HEK293 (cell line): Measurements from ENCODE around the gene SPAG8.

Source experiments
- CTCF ChIA-PET: fragments of 350-600 bp; formaldehyde crosslinking; extraction: SDS; loops from one replicate; lab custom pipeline; 2021; ENCODE audit warnings: antibody characterized with exemption; lab: Yijun Ruan, JAX
- POLR2A ChIA-PET: fragments of 300-600 bp; formaldehyde crosslinking; extraction: SDS; loops from one replicate; lab custom pipeline; 2020; ENCODE audit warnings: antibody characterized with exemption, inconsistent platforms; lab: Yijun Ruan, JAX
- H3K27ac ChIP-seq: fragments of 200-500 bp; sonication (Bioruptor generic); 2 replicates; pipeline ENCODE4 v1.5.1; 2014; ENCODE audit warnings: low read depth, low read length, control low read depth, inconsistent platforms; ENCODE audit errors: extremely low read depth
- H3K36me3 ChIP-seq, 2 experiments: fragments of 200-500 bp in 1 of 2; sonication (Bioruptor generic) in 1 of 2; 1 replicate in 1 of 2; 2 replicates in 1 of 2; pipeline ENCODE4 v1.5.1; 2014 to 2017; ENCODE audit warnings: inconsistent platforms in 2 of 2, low read length in 2 of 2; ENCODE audit not compliant: control insufficient read depth in 2 of 2, insufficient read depth in 1 of 2
- H3K4me1 ChIP-seq: fragments of 200-500 bp; sonication (Bioruptor generic); 2 replicates; pipeline ENCODE4 v1.5.1; 2014; ENCODE audit warnings: mild to moderate bottlenecking, low read length, inconsistent platforms; ENCODE audit not compliant: control insufficient read depth, insufficient read depth
- H3K4me3 ChIP-seq: 2 replicates; pipeline ENCODE4 v1.5.1; 2011; ENCODE audit warnings: low read depth, mild to moderate bottlenecking, control low read depth, low read length, moderate library complexity
- H3K9me3 ChIP-seq: fragments of 200-500 bp; sonication (Bioruptor generic); 2 replicates; pipeline ENCODE4 v1.5.1; 2014; ENCODE audit warnings: low read depth, low read length, inconsistent platforms; ENCODE audit not compliant: control insufficient read depth, insufficient read depth
- CTCF ChIP-seq: fragments of 450-650 bp; formaldehyde crosslinking; IDR thresholded peaks from 2 replicates; pipeline ENCODE4 v1.5.1; 2016; ENCODE audit warnings: missing biosample characterization, missing genetic modification characterization
- KLF10 ChIP-seq: fragments of 450-650 bp; IDR thresholded peaks from 2 replicates; pipeline ENCODE4 v1.5.1; 2018; ENCODE audit warnings: missing biosample characterization, mild to moderate bottlenecking, missing genetic modification characterization
- PRDM1 ChIP-seq: fragments of 450-650 bp; formaldehyde crosslinking; IDR thresholded peaks from 2 replicates; pipeline ENCODE4; 2016; ENCODE audit warnings: missing biosample characterization, missing genetic modification characterization
- SP2 ChIP-seq: fragments of 450-650 bp; formaldehyde crosslinking; IDR thresholded peaks from 2 replicates; pipeline ENCODE4 v1.5.1; 2016; ENCODE audit warnings: missing biosample characterization, missing genetic modification characterization
- ZBTB26 ChIP-seq: fragments of 450-650 bp; formaldehyde crosslinking; optimal IDR thresholded peaks from 2 replicates; pipeline ENCODE3; 2016; ENCODE audit warnings: missing biosample characterization, mild to moderate bottlenecking, missing genetic modification characterization
- ZBTB49 ChIP-seq: fragments of 450-650 bp; formaldehyde crosslinking; IDR thresholded peaks from 2 replicates; pipeline ENCODE4 v1.5.1; 2016; ENCODE audit warnings: missing biosample characterization, missing genetic modification characterization, low read depth
- ZNF10 ChIP-seq: fragments of 450-650 bp; formaldehyde crosslinking; IDR thresholded peaks from 2 replicates; pipeline ENCODE4 v1.5.1; 2017; ENCODE audit warnings: missing biosample characterization, missing genetic modification characterization
- ZNF169 ChIP-seq: fragments of 450-650 bp; formaldehyde crosslinking; IDR thresholded peaks from 2 replicates; pipeline ENCODE4 v1.5.1; 2016; ENCODE audit warnings: missing biosample characterization, missing genetic modification characterization
- ZNF350 ChIP-seq: fragments of 450-650 bp; formaldehyde crosslinking; IDR thresholded peaks from 2 replicates; pipeline ENCODE4 v1.5.0; 2017; ENCODE audit warnings: missing biosample characterization, mild to moderate bottlenecking, missing genetic modification characterization
- ZNF660 ChIP-seq: fragments of 450-650 bp; IDR thresholded peaks from 2 replicates; pipeline ENCODE4 v1.5.1; 2018; ENCODE audit warnings: missing biosample characterization, mild to moderate bottlenecking, missing genetic modification characterization
- ZNF830 ChIP-seq: fragments of 450-650 bp; IDR thresholded peaks from 2 replicates; pipeline ENCODE4 v1.5.0; 2018; ENCODE audit warnings: missing biosample characterization, missing genetic modification characterization, low read depth, mild to moderate bottlenecking, moderate library complexity
- ZSCAN30 ChIP-seq: fragments of 450-650 bp; IDR thresholded peaks from 2 replicates; pipeline ENCODE4 v1.5.1; 2018; ENCODE audit warnings: missing biosample characterization, mild to moderate bottlenecking, missing genetic modification characterization, moderate library complexity
- TF ChIP-seq, protein P1 (sequence below): fragments of 450-650 bp; formaldehyde crosslinking; IDR thresholded peaks from 2 replicates; pipeline ENCODE4 v1.5.1; 2016; ENCODE audit warnings: missing biosample characterization, missing genetic modification characterization
- TF ChIP-seq, protein P2 (sequence below): fragments of 450-650 bp; formaldehyde crosslinking; IDR thresholded peaks from 2 replicates; pipeline ENCODE4 v1.5.1; 2016; ENCODE audit warnings: missing biosample characterization, missing genetic modification characterization
- TF ChIP-seq, protein P3 (sequence below): fragments of 450-650 bp; formaldehyde crosslinking; IDR thresholded peaks from 2 replicates; pipeline ENCODE4 v1.5.1; 2016; ENCODE audit warnings: missing biosample characterization, missing genetic modification characterization

The SPAG8 gene

GRCh38 chr9:35816708-35817107 lies 4.6 kb upstream of the SPAG8 start:
- peaks cover 0 to 4% of the 10 kb centered on the region in 2 experiments; a peak in 1 of 3 replicates for H3K36me3 ChIP-seq
- POLR2A ChIA-PET: no interaction called here
- H3K4me1 ChIP-seq: no peaks in the 10 kb centered on the region
- H3K9me3 ChIP-seq: no peaks in the 10 kb centered on the region
- H3K4me3 ChIP-seq: no peak overlapping the region
- no peak overlapping the region for H3K27ac ChIP-seq
- 0 out of 2 replicates have a peak, but pooled peaks have one; percentile 31 for TF ChIP-seq CTCF (tag by site-specific recombination)
- no peak for TF ChIP-seq ZNF830 (tag by site-specific recombination)
- no peak for TF ChIP-seq ZNF169
- TF ChIP-seq, all 188 proteins: peak for 1
- CTCF ChIA-PET: interaction anchor here (0.6 to 0.7 kb wide), 3 partner anchors 10 to 104 kb away, joined by 3 to 5 read pairs (median 3); no protein-coding TSS in a partner anchor

- Histone ChIP-seq H3K9me3 (no peaks in the 10 kb centered on the region), H3K36me3 (peaks cover 0 to 6% of the 10 kb centered on the region in 2 experiments; a peak in 1 of 3 replicates), H3K4me1 (no peaks in the 10 kb centered on the region), H3K27ac (peak within 1 kb of the TSS; percentile 78), H3K4me3 (peak within 1 kb of the TSS; percentile 76)
- POLR2A ChIA-PET: interaction anchor here (0.7 to 3.1 kb wide), 13 partner anchors 11 to 376 kb away, joined by 3 to 13 read pairs (median 4); partner anchors contain the start of genes ARHGEF39, CCDC107, CLTA and FAM221B
- CTCF ChIA-PET: interaction anchor here (0.6 to 4.3 kb wide), 10 partner anchors 10 to 141 kb away, joined by 3 to 46 read pairs (median 6); no protein-coding TSS in a partner anchor
- TF ChIP-seq ZSCAN30 (tag by site-specific recombination): 0 out of 2 replicates have a peak, but pooled peaks have one; percentile 27
- peak; percentile 96 for TF ChIP-seq ZBTB26
- peak; percentile 86 for TF ChIP-seq PRDM1 (tag by site-specific recombination)
- TF ChIP-seq ZNF10 (tag by site-specific recombination): peak; percentile 83
- TF ChIP-seq, protein P1, sequence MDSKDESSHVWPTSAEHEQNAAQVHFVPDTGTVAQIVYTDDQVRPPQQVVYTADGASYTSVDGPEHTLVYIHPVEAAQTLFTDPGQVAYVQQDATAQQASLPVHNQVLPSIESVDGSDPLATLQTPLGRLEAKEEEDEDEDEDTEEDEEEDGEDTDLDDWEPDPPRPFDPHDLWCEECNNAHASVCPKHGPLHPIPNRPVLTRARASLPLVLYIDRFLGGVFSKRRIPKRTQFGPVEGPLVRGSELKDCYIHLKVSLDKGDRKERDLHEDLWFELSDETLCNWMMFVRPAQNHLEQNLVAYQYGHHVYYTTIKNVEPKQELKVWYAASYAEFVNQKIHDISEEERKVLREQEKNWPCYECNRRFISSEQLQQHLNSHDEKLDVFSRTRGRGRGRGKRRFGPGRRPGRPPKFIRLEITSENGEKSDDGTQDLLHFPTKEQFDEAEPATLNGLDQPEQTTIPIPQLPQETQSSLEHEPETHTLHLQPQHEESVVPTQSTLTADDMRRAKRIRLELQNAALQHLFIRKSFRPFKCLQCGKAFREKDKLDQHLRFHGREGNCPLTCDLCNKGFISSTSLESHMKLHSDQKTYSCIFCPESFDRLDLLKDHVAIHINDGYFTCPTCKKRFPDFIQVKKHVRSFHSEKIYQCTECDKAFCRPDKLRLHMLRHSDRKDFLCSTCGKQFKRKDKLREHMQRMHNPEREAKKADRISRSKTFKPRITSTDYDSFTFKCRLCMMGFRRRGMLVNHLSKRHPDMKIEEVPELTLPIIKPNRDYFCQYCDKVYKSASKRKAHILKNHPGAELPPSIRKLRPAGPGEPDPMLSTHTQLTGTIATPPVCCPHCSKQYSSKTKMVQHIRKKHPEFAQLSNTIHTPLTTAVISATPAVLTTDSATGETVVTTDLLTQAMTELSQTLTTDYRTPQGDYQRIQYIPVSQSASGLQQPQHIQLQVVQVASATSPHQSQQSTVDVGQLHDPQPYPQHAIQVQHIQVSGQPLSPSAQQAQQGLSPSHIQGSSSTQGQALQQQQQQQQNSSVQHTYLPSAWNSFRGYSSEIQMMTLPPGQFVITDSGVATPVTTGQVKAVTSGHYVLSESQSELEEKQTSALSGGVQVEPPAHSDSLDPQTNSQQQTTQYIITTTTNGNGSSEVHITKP (tag by site-specific recombination): peak; percentile 93
- TF ChIP-seq, protein P2, sequence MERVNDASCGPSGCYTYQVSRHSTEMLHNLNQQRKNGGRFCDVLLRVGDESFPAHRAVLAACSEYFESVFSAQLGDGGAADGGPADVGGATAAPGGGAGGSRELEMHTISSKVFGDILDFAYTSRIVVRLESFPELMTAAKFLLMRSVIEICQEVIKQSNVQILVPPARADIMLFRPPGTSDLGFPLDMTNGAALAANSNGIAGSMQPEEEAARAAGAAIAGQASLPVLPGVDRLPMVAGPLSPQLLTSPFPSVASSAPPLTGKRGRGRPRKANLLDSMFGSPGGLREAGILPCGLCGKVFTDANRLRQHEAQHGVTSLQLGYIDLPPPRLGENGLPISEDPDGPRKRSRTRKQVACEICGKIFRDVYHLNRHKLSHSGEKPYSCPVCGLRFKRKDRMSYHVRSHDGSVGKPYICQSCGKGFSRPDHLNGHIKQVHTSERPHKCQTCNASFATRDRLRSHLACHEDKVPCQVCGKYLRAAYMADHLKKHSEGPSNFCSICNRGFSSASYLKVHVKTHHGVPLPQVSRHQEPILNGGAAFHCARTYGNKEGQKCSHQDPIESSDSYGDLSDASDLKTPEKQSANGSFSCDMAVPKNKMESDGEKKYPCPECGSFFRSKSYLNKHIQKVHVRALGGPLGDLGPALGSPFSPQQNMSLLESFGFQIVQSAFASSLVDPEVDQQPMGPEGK: 0 out of 2 replicates have a peak, but pooled peaks have one; percentile 28
- no peak for TF ChIP-seq CTCF (tag by site-specific recombination)
- 0 out of 2 replicates have a peak, but pooled peaks have one; percentile 15 for TF ChIP-seq KLF10 (tag by site-specific recombination)
- no peak for TF ChIP-seq ZBTB49 (tag by site-specific recombination)
- TF ChIP-seq, protein P3, sequence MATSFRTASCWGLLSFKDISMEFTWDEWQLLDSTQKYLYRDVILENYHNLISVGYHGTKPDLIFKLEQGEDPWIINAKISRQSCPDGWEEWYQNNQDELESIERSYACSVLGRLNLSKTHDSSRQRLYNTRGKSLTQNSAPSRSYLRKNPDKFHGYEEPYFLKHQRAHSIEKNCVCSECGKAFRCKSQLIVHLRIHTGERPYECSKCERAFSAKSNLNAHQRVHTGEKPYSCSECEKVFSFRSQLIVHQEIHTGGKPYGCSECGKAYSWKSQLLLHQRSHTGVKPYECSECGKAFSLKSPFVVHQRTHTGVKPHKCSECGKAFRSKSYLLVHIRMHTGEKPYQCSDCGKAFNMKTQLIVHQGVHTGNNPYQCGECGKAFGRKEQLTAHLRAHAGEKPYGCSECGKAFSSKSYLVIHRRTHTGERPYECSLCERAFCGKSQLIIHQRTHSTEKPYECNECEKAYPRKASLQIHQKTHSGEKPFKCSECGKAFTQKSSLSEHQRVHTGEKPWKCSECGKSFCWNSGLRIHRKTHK: no peak
- peak; percentile 92 for TF ChIP-seq SP2
- peak; percentile 88; the same call in 1 of the 2 replicates for TF ChIP-seq ZNF350 (tag by site-specific recombination)
- TF ChIP-seq ZNF660 (tag by site-specific recombination): peak; percentile 53; the same call in 1 of the 2 replicates
These were observed 2.9 kb upstream of the SPAG8 start, which contains the start of gene HINT2 for GRCh38 chr9:35814841-35815543. Gene HINT2, minus strand, starts transcription at chr9:35815042. Its CDS starts 63 bp downstream, at chr9:35814979.
